ENCODE results near the gene EDN1. TPM values are rescaled to one million over a fixed set of nuclear protein-coding genes. Genes with fewer than 3 reads are reported as not detected.

EDN1 gene
- polyA plus RNA-seq, 1 experiment: 4.0 TPM

DNA sequence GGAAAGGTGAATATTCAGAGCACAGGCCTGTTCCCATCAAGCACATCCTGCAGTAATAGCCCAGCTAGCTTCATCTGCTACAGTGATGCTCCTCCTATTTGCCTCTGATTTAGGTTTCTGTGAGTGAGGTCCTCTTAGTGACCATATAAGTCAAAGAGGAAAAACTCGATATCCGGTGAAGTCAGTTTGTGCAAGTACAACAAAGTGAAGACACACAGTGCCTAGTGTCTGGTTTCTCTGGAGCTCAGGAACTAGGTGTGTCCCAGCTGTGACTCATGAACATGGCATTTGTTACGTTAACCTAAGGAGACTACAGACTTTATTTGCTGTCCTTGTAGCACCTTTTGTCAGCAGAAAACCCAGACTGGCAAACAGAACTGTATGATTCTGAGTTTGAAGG lies 33.9 kb downstream of the EDN1 start:
- CTCF ChIA-PET: interaction anchor here (1.4 to 1.6 kb wide), 4 partner anchors 11 to 282 kb away, joined by 3 to 5 read pairs (median 4); no protein-coding TSS in a partner anchor
- Histone ChIP-seq H3K4me3 (ENCODE audit: low read depth, low read length) (no peak overlapping the region), H3K27me3 (ENCODE audit: control insufficient read depth, insufficient read depth, low read length) (no peaks in the 10 kb centered on the region), H3K36me3 (ENCODE audit: control insufficient read depth, insufficient read depth, low read length) (no peaks in the 10 kb centered on the region)
- POLR2A ChIA-PET: interaction anchor here (0.6 kb wide), 1 partner anchor 29 kb away, joined by 6 read pairs; no protein-coding TSS in a partner anchor
- TF ChIP-seq, protein P1, sequence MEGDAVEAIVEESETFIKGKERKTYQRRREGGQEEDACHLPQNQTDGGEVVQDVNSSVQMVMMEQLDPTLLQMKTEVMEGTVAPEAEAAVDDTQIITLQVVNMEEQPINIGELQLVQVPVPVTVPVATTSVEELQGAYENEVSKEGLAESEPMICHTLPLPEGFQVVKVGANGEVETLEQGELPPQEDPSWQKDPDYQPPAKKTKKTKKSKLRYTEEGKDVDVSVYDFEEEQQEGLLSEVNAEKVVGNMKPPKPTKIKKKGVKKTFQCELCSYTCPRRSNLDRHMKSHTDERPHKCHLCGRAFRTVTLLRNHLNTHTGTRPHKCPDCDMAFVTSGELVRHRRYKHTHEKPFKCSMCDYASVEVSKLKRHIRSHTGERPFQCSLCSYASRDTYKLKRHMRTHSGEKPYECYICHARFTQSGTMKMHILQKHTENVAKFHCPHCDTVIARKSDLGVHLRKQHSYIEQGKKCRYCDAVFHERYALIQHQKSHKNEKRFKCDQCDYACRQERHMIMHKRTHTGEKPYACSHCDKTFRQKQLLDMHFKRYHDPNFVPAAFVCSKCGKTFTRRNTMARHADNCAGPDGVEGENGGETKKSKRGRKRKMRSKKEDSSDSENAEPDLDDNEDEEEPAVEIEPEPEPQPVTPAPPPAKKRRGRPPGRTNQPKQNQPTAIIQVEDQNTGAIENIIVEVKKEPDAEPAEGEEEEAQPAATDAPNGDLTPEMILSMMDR (IDR thresholded peaks at IDR 0.05; ENCODE audit: insufficient read depth, low read depth, low read length): no peak
- DNase-seq (ENCODE audit: low read depth): peak; percentile 33

DNA sequence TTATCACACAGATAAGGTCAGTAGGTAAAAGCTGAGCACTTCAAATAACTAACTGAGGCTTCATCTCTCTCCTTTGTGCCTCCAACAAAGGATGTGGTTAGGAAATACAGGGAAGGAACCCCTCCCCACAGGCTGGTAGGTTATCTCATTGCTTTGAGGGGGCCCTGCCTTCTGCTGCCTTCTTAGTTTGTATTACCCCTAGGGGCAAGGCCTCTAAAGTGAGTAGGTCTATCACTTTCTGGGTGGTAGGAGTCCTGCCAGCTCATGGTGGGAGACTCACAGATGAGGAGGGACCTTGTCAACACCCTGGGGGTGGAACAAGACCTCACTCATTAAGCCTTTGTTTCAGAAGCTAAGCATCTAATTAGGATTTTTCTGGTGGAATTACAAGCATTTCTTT lies 34.6 kb downstream of the EDN1 start:
- no peak for DNase-seq (ENCODE audit: low read depth)
- Histone ChIP-seq H3K4me3 (ENCODE audit: low read depth, low read length) (no peak overlapping the region), H3K27me3 (ENCODE audit: control insufficient read depth, insufficient read depth, low read length) (no peaks in the 10 kb centered on the region), H3K36me3 (ENCODE audit: control insufficient read depth, insufficient read depth, low read length) (no peaks in the 10 kb centered on the region)
- TF ChIP-seq, protein P1 (IDR thresholded peaks at IDR 0.05; ENCODE audit: insufficient read depth, low read depth, low read length): no peak
- POLR2A ChIA-PET: no interaction called here
- CTCF ChIA-PET: interaction anchor here (1.4 to 1.6 kb wide), 4 partner anchors 11 to 282 kb away, joined by 3 to 5 read pairs (median 4); no protein-coding TSS in a partner anchor

DNA sequence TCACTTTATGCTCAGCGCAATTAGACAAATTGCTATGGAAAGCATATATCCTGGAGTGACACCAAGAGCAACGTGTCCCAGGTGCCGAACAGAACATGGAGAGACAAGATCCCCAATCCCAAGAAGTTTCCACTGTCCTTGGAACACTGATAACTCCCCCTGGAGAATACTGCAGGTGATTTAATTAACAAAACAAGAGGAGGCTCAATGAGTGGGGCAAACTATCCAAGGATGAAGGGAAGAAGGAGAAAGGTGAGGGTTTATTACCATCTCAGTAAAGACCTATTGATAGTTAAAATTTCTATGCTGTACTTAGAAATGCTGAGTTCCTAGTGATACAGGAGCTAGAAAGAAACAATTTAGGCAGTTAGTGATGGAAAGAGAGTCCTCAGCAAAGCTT lies 35.7 kb downstream of the EDN1 start:
- Histone ChIP-seq H3K36me3 (ENCODE audit: control insufficient read depth, insufficient read depth, low read length) (no peaks in the 10 kb centered on the region), H3K4me3 (ENCODE audit: low read depth, low read length) (no peak overlapping the region), H3K27me3 (ENCODE audit: control insufficient read depth, insufficient read depth, low read length) (no peaks in the 10 kb centered on the region)
- POLR2A ChIA-PET: no interaction called here
- no peak for DNase-seq (ENCODE audit: low read depth)
- CTCF ChIA-PET: no interaction called here
- TF ChIP-seq, protein P1 (IDR thresholded peaks at IDR 0.05; ENCODE audit: insufficient read depth, low read depth, low read length): no peak

DNA sequence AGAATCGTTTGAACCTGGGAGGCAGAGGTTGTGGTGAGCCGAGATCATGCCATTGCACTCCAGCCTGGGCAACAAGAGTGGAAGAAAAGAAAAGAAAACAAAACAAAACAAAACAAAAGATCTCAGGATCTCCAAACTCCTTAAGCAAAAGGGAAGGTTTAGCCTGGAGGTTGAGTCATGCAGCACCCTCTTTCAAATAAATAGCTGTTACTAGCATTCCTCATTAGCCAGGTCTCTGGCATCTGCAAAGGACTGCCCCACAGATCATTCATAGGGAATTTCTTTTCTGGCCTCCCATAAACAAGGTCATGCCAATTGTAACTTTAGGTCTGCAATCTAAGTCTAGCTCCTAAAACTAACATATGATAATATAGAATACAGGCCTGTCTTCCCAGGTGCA lies 37.2 kb downstream of the EDN1 start:
- ChIA-PET POLR2A (interaction anchor here (0.6 kb wide), 1 partner anchor 14 kb away, joined by 3 read pairs; no protein-coding TSS in a partner anchor), CTCF (no interaction called here)
- H3K27me3 ChIP-seq (ENCODE audit: control insufficient read depth, insufficient read depth, low read length): no peaks in the 10 kb centered on the region
- TF ChIP-seq, protein P1 (IDR thresholded peaks at IDR 0.05; ENCODE audit: insufficient read depth, low read depth, low read length): no peak
- DNase-seq (ENCODE audit: low read depth): no peak
- H3K4me3 ChIP-seq (ENCODE audit: low read depth, low read length): no peak overlapping the region
- no peaks in the 10 kb centered on the region for H3K36me3 ChIP-seq (ENCODE audit: control insufficient read depth, insufficient read depth, low read length)

DNA sequence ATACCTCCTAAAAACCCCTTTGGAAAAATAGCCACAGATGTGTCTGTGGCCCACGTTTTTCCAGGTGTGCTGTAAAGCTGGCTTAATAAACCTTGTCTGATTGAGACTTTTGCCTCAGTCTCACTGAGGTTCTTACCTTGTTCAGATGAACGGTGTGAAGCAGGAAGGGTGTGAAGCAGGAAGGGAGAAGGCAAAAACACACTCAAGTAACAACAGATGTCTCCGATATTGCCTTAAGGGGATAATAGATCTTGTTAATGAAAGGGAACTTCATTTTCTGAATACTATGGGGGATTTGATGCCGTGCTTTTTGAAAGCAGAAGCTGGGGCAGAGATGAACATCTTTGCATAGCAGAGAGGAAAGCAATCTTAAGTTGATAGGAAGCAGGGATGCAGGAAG lies 37.8 kb downstream of the EDN1 start:
- no peaks in the 10 kb centered on the region for H3K36me3 ChIP-seq (ENCODE audit: control insufficient read depth, insufficient read depth, low read length)
- POLR2A ChIA-PET: interaction anchor here (0.6 kb wide), 1 partner anchor 15 kb away, joined by 3 read pairs; no protein-coding TSS in a partner anchor
- no peak for DNase-seq (ENCODE audit: low read depth)
- H3K4me3 ChIP-seq (ENCODE audit: low read depth, low read length): no peak overlapping the region
- CTCF ChIA-PET: interaction anchor here (0.7 kb wide), 1 partner anchor 515 kb away, joined by 3 read pairs; no protein-coding TSS in a partner anchor
- TF ChIP-seq, protein P1 (IDR thresholded peaks at IDR 0.05; ENCODE audit: insufficient read depth, low read depth, low read length): no peak
- H3K27me3 ChIP-seq (ENCODE audit: control insufficient read depth, insufficient read depth, low read length): no peaks in the 10 kb centered on the region

Data from BJ (cell line).